Hepatic stellate cell (primary cell): ENCODE measurements around the gene ERBB2.
"Not testable (repeated sequence)": the region's sequence is repeated elsewhere in the genome, so short reads cannot be mapped to it uniquely, and the experiment has no call there.

ENCODE experiments used
- DNase-seq: peaks from one replicate; pipeline ENCODE4 v3.0.0; 2011; ENCODE audit warnings: low spot score

Gene ERBB2

GRCh38 chr17:39763051-39763820 lies 63.4 kb downstream of the ERBB2 start:
- DNase-seq: no peak

DNA sequence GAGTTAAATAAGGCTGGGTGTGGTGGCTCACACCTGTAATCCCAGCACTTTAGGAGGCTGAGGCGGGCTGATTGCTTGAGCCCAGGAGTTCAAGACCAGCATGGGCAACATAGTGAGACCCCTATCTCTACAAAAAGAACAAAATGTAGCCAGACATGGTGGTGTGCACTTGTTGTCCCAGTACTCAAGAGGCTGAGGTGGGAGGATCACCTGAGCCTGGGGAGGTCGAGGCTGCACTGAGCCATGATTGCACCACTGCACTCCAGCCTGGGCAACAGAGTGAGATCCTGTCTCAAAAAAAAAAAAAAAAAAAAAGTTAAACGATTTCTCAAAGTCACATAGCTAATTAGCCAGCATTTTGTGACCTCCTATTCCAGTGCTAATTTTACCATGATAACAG lies 64.3 kb downstream of the ERBB2 start:
- DNase-seq: not testable (repeated sequence)

- no peak for DNase-seq
Observed at GRCh38 chr17:39765175-39765574, 65.3 kb downstream of the ERBB2 start.

- no peak for DNase-seq
Observed at GRCh38 chr17:39765766-39766165, 65.9 kb downstream of the ERBB2 start.

GRCh38 chr17:39767147-39767546 lies 67.3 kb downstream of the ERBB2 start:
- no peak for DNase-seq

- DNase-seq: no peak
Observed at GRCh38 chr17:39769974-39770587, 70.2 kb downstream of the ERBB2 start.

DNA sequence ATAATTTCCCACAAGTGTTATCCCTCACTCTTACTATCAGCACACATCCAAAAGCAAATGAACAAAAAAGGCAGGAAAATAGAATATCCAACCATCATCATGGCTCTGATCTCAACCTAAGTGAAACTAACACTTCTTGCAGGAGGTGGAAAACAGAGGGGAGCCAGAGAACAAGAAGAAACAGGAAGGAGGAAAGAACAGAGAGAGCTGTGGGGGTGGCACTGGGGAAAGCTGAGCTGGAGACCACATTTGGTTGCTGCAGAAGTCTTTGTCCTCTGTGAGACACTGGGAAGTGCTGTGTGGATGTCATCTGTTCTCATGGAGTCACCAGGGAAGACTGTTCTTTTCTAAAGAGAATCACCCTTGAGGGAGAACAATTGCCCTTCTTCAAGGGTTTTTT lies 72.6 kb downstream of the ERBB2 start:
- no peak for DNase-seq

GRCh38 chr17:39772987-39773934 lies 73.4 kb downstream of the ERBB2 start:
- DNase-seq: no peak

GRCh38 chr17:39774047-39774446 lies 74.2 kb downstream of the ERBB2 start:
- DNase-seq: no peak

- no peak for DNase-seq
Observed at GRCh38 chr17:39775031-39775430, 75.2 kb downstream of the ERBB2 start.

DNA sequence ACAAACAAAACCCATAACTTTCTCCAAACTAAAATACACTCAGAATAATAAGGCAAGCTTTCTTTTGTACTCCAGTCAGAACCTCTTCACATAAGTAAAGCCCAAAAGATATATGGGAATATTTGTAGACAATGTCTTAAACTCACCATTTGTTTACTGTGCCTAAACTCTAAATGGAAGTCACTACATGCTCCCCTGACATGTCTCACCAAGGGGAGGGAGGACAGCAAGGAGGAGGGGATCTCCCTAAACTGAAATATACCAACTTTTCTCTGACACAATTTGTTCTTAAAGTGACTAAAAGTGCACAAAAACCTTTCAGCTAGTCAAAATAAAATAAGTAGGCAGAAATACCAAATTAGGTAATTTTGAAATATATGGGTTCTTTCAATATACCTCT lies 76.4 kb downstream of the ERBB2 start:
- no peak for DNase-seq

DNA sequence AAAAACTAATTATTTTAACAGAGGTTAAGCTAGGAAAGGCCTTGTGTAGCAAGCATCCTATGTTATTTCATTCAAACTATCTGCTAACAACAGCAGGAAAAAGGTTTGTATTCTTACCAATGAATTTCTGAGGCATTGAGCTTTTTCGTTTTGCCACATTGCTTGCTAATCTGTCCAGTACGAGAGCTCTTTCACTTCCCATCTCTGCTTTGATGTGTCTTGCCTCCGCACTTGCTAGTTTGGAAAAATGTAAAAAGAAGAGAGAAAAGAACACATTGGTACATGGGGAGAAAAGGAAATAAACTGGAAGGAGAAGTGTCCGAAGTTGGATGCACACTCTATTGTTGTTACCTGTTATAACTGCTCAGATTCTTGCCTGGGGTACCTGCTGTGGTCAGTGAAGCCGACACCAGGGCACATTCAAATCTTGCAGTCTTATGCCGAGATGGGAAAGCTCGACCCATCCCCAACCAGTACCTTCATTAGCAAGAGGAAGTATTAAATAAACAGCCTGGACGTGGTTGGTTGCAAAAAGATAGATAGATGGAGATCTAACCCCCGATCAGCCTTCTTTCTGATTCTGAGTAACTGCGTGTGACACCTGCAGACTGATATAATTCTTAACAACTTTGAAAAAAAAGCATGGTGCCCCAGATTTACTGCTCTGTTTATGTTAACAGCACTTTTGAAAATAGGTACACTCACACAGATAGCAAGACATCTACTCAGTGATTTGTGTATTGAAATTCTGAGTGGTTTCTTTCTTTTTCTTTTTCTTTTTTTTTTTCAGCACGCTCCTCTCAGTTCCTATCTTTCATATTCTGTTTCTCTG lies 77.9 kb downstream of the ERBB2 start:
- no peak for DNase-seq
